Astrocyte of the spinal cord (primary cell): ENCODE results near the gene ODAD3.
A peak's percentile ranks its signal among the peaks of the same experiment; 100 is the strongest.
"Not testable (repeated sequence)": the region's sequence is repeated elsewhere in the genome, so short reads cannot be mapped to it uniquely, and the experiment has no call there.

Experiments
- DNase-seq: peaks from one replicate; pipeline ENCODE4 v3.0.0; 2011; ENCODE audit warnings: low read depth, low spot score
- H3K4me3 ChIP-seq: 2 replicates; pipeline ENCODE4 v1.5.1; 2011; ENCODE audit warnings: low read depth, mild to moderate bottlenecking, low read length, moderate library complexity
- CTCF ChIP-seq: IDR thresholded peaks from 2 replicates; pipeline ENCODE4 v1.5.1; 2012; ENCODE audit warnings: low read depth, mild to moderate bottlenecking, low read length, inconsistent platforms
- in situ Hi-C: cut with HindIII; loops from 2 replicates; pipeline ENCODE4 v1.10.0; 2017; ENCODE audit warnings: low sequenced_read_pairs

ODAD3 gene

GRCh38 chr19:11387162-11388034, 47.5 kb downstream of the ODAD3 start:
- no peak for DNase-seq

GRCh38 chr19:11384778-11385129, 50.2 kb downstream of the ODAD3 start:
- no peak for TF ChIP-seq CTCF
- in situ Hi-C loops = no loop called here

More at GRCh38 chr19:11387162-11388034, 47.5 kb downstream of the ODAD3 start:
- no peak for TF ChIP-seq CTCF
- in situ Hi-C loops = no loop called here
- no peak overlapping the region for H3K4me3 ChIP-seq

GRCh38 chr19:11383706-11384048, 51.2 kb downstream of the ODAD3 start:
- in situ Hi-C loops = no loop called here
- no peak for TF ChIP-seq CTCF
- H3K4me3 ChIP-seq = peak overlapping the region; percentile 3
- no peak for DNase-seq

More at GRCh38 chr19:11384778-11385129, 50.2 kb downstream of the ODAD3 start:
- no peak for DNase-seq
- no peak overlapping the region for H3K4me3 ChIP-seq

GRCh38 chr19:11382898-11383705, 51.8 kb downstream of the ODAD3 start:
- no peak for DNase-seq
- in situ Hi-C loops = no loop called here
- peak overlapping the region; percentile 2 for H3K4me3 ChIP-seq
- TF ChIP-seq CTCF = peak; percentile 65

- TF ChIP-seq CTCF = peak; percentile 80
- peak; percentile 94 for DNase-seq
- H3K4me3 ChIP-seq = peak overlapping the region; percentile 66
- in situ Hi-C loops = no loop called here
Measured at GRCh38 chr19:11380653-11381537, 54.0 kb downstream of the ODAD3 start.

- in situ Hi-C loops = no loop called here
- TF ChIP-seq CTCF = no peak
- DNase-seq = no peak
- no peak overlapping the region for H3K4me3 ChIP-seq
Measured at GRCh38 chr19:11379857-11380350, 55.0 kb downstream of the ODAD3 start.

- H3K4me3 ChIP-seq, in situ Hi-C loops, DNase-seq: not testable (repeated sequence)
Measured at GRCh38 chr19:11379269-11379845, 55.6 kb downstream of the ODAD3 start.
